ENCODE data around the gene ZFAND3.
A peak's percentile ranks its signal among the peaks of the same experiment; 100 is the strongest.
"Not testable (repeated sequence)": the region's sequence is repeated elsewhere in the genome, so short reads cannot be mapped to it uniquely, and the experiment has no call there.

Gene ZFAND3

GRCh38 chr6:38115626-38116008 is 296.1 kb downstream of the ZFAND3 start:
- no peak overlapping the region for H3K4me3 ChIP-seq (ENCODE audit: low read depth, low read length)
- no peak for TF ChIP-seq CTCF (conservative IDR thresholded peaks at IDR 0.05; ENCODE audit: low read depth, low read length)
- DNase-seq (ENCODE audit: low read depth) = no peak

- no peak overlapping the region for H3K4me3 ChIP-seq (ENCODE audit: low read depth, low read length)
- no peak for TF ChIP-seq CTCF (conservative IDR thresholded peaks at IDR 0.05; ENCODE audit: low read depth, low read length)
- no peak for DNase-seq (ENCODE audit: low read depth)
Measured at GRCh38 chr6:38116248-38116647, 296.7 kb downstream of the ZFAND3 start.

- TF ChIP-seq CTCF (conservative IDR thresholded peaks at IDR 0.05; ENCODE audit: low read depth, low read length) = no peak
- no peak overlapping the region for H3K4me3 ChIP-seq (ENCODE audit: low read depth, low read length)
- peak; percentile 40 for DNase-seq (ENCODE audit: low read depth)
Measured at GRCh38 chr6:38117281-38117680, 297.8 kb downstream of the ZFAND3 start.

- no peak for TF ChIP-seq CTCF (conservative IDR thresholded peaks at IDR 0.05; ENCODE audit: low read depth, low read length)
- no peak for DNase-seq (ENCODE audit: low read depth)
- no peak overlapping the region for H3K4me3 ChIP-seq (ENCODE audit: low read depth, low read length)
Measured at GRCh38 chr6:38118791-38119365, 299.4 kb downstream of the ZFAND3 start.

GRCh38 chr6:38119516-38119915 is 300.0 kb downstream of the ZFAND3 start:
- no peak overlapping the region for H3K4me3 ChIP-seq (ENCODE audit: low read depth, low read length)
- no peak for TF ChIP-seq CTCF (conservative IDR thresholded peaks at IDR 0.05; ENCODE audit: low read depth, low read length)
- no peak for DNase-seq (ENCODE audit: low read depth)

- not testable (repeated sequence) for DNase-seq (ENCODE audit: low read depth); H3K4me3 ChIP-seq (ENCODE audit: low read depth, low read length)
Measured at GRCh38 chr6:38124224-38124926, 304.8 kb downstream of the ZFAND3 start.

- H3K4me3 ChIP-seq (ENCODE audit: low read depth, low read length) = no peak overlapping the region
- no peak for DNase-seq (ENCODE audit: low read depth)
- TF ChIP-seq CTCF (conservative IDR thresholded peaks at IDR 0.05; ENCODE audit: low read depth, low read length) = no peak
Measured at GRCh38 chr6:38127284-38127683, 307.8 kb downstream of the ZFAND3 start.

All from choroid plexus epithelial cell (primary cell).